Activated B cell treated with CpG ODN at 0.5 μM for 24 hours (primary cell): ENCODE data around the gene NOXO1. TPM values are rescaled to one million over a fixed set of nuclear protein-coding genes. Genes with fewer than 3 reads are reported as not detected.

Experiments used
- ATAC-seq: fragments of 200-7000 bp; cut with Tn5 transposase; one replicate; pipeline ENCODE4 v1.10.0; 2021; ENCODE audit warnings: low read depth, mild to moderate bottlenecking, moderate library complexity
- CTCF ChIA-PET: fragments of 350-600 bp; sonication (Branson Sonifier 250); formaldehyde crosslinking; loops from one replicate; lab custom pipeline; 2021; ENCODE audit warnings: antibody characterized with exemption; lab: Charles Lee
- POLR2A ChIA-PET: fragments of 350-600 bp; sonication (Branson Sonifier 250); formaldehyde crosslinking; loops from one replicate; lab custom pipeline; 2021; ENCODE audit warnings: antibody characterized with exemption; lab: Charles Lee
- DNase-seq: peaks from one replicate; pipeline ENCODE4 v3.0.0; 2022
- H3K27ac Mint-ChIP-seq: one replicate; pipeline ENCODE4 v1.8.0; 2020; ENCODE audit warnings: mixed read lengths
- H3K27me3 Mint-ChIP-seq: one replicate; pipeline ENCODE4 v1.8.0; 2021; ENCODE audit warnings: mixed read lengths
- H3K36me3 Mint-ChIP-seq: one replicate; pipeline ENCODE4 v1.8.0; 2021; ENCODE audit warnings: low read depth, mixed read lengths
- H3K4me1 Mint-ChIP-seq: one replicate; pipeline ENCODE4 v1.8.0; 2021; ENCODE audit warnings: mixed read lengths
- H3K4me3 Mint-ChIP-seq: one replicate; pipeline ENCODE4 v1.8.0; 2020; ENCODE audit warnings: mild to moderate bottlenecking, mixed read lengths
- H3K9me3 Mint-ChIP-seq: one replicate; pipeline ENCODE4 v1.8.0; 2020; ENCODE audit warnings: mixed read lengths
- intact Hi-C: fragments of 100-400 bp; cut with micrococcal nuclease; formaldehyde crosslinking; loops from one replicate; pipeline ENCODE4 v1.15.1; 2024
- total RNA-seq: library from RNA; stranded (reverse); gene quantifications from 2 replicates; pipeline ENCODE4 v1.2.3, GENCODE V29; 2022
- TF ChIP-seq, protein P1 (sequence below): fragments of 200-600 bp; IDR thresholded peaks from one replicate; pipeline ENCODE4 v1.8.0; 2022; ENCODE audit warnings: antibody characterized with exemption, mild to moderate bottlenecking

The NOXO1 gene
- total RNA-seq, 1 donor from 2014 or later, result 0.73 TPM

- peaks cover 19% of the 10 kb centered on the region for H3K36me3 Mint-ChIP-seq
- no peaks in the 10 kb centered on the region for H3K9me3 Mint-ChIP-seq
- H3K27ac Mint-ChIP-seq, result no peak overlapping the region
- TF ChIP-seq, protein P1, sequence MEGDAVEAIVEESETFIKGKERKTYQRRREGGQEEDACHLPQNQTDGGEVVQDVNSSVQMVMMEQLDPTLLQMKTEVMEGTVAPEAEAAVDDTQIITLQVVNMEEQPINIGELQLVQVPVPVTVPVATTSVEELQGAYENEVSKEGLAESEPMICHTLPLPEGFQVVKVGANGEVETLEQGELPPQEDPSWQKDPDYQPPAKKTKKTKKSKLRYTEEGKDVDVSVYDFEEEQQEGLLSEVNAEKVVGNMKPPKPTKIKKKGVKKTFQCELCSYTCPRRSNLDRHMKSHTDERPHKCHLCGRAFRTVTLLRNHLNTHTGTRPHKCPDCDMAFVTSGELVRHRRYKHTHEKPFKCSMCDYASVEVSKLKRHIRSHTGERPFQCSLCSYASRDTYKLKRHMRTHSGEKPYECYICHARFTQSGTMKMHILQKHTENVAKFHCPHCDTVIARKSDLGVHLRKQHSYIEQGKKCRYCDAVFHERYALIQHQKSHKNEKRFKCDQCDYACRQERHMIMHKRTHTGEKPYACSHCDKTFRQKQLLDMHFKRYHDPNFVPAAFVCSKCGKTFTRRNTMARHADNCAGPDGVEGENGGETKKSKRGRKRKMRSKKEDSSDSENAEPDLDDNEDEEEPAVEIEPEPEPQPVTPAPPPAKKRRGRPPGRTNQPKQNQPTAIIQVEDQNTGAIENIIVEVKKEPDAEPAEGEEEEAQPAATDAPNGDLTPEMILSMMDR, result no peak
- H3K27me3 Mint-ChIP-seq, result no peaks in the 10 kb centered on the region
- DNase-seq (no peak), ATAC-seq (no peak)
- intact Hi-C loops, result loop anchor here (10.0 kb wide), 1 partner anchor 1186 kb away; no protein-coding TSS in a partner anchor
- ChIA-PET POLR2A (interaction anchor here (0.9 to 1.6 kb wide), 3 partner anchors 8 to 23 kb away, joined by 3 to 5 read pairs (median 3); partner anchors contain the start of gene SYNGR3), CTCF (no interaction called here)
- H3K4me1 Mint-ChIP-seq, result peaks cover 37% of the 10 kb centered on the region
- H3K4me3 Mint-ChIP-seq, result no peak overlapping the region
Measured at GRCh38 chr16:1968146-1968953, 12.9 kb downstream of the NOXO1 start.

DNA sequence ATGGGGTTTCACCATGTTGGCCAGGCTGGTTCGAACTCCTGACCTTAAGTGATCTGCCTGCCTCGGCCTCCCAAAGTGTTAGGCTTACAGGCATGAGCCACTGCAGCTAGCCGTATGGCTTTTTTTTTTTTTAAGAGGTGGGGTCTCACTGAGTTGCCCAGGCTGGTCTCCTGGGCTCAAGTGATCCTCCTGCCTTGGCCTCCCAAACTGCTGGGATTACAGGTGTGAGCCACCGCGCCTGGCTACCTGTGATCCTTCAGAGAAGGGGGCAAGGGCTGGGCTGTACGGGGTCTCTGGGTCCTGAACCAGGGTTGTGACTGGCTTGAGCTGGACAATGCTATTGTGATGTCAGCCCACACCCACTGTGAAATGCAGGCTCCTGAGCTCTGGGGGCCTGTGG is 14.8 kb downstream of the NOXO1 start, which contains the start of gene RNF151:
Gene RNF151, plus strand, starts transcription at position 397 of the 400 bp plus-strand sequence. CDS start 26 bp downstream, outside the sequence.
- Mint-ChIP-seq H3K36me3 (peaks cover 33% of the 10 kb centered on the region), H3K4me1 (peaks cover 40% of the 10 kb centered on the region), H3K27me3 (no peaks in the 10 kb centered on the region), H3K4me3 (peak within 1 kb of the TSS; percentile 92), H3K9me3 (no peaks in the 10 kb centered on the region), H3K27ac (peak within 1 kb of the TSS; percentile 94)
- intact Hi-C loops, result loop anchor here (10.0 kb wide), 1 partner anchor 1188 kb away; no protein-coding TSS in a partner anchor
- CTCF ChIA-PET, result no interaction called here
- TF ChIP-seq, protein P1, result no peak
- no peak for DNase-seq
- no peak for ATAC-seq
- POLR2A ChIA-PET, result interaction anchor here (0.5 to 9.7 kb wide), 5 partner anchors 17 to 568 kb away, joined by 3 to 351 read pairs (median 9); partner anchors contain the start of genes EME2, GFER, MRPS34 and NME3

- intact Hi-C loops, result loop anchor here (2.0 to 10.0 kb wide), 2 partner anchors 43 to 1189 kb away; partner anchors contain the start of gene ZNF598
- ATAC-seq, result no peak
Measured at GRCh38 chr16:1965396-1966001, 15.8 kb downstream of the NOXO1 start.

DNA sequence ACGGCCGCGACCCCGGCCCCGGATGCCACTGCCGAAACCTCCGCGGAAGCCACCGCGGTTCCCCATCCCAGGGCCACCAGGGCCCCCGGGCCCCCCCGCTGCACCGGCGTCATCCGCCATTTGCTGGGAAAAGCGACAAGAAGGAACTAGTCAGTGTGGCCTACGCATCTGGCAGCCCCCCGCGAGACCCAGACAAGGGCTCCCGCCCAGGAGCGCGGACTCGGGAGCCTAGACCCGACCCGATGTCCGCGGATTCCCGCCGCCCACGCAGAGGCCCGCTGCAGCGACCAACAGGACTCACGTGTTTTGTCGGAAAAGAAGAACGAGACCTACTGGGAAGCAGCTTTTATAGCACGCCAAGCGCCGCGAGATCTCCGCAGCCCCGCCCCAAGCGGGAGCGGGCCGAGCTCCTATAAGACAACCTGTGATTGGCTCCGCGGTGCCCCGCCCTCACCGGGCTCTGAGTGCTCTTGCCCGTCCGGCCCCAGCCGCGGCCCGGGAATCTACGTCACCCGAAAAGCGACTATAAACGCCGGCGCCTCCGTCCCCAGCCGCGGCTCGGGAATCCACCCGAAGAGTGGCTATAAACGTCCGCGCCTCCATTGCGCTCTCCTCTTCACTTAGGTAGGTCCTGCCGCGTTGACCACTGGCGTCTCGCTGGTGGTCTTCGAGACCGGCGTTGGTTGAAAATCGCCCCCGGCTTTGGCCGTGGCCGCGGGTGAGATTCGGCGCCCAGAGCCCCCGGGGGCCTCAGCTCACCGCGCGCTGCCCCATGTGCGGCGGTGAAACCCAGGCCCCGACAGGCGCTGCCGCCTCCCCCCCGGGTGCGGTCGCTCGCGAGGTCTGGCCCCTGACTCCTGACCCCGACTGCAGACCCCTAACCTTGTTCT is 16.5 kb downstream of the NOXO1 start, which contains the start of gene RPS2:
Gene RPS2, minus strand, starts transcription at position 321 of the 890 bp plus-strand sequence. Its CDS starts 201 bp downstream, at position 120.
- H3K27me3 Mint-ChIP-seq, result no peaks in the 10 kb centered on the region
- ATAC-seq, result peak; percentile 93
- H3K4me1 Mint-ChIP-seq, result peaks cover 50% of the 10 kb centered on the region
- CTCF ChIA-PET, result interaction anchor here (0.8 to 1.5 kb wide), 3 partner anchors 28 to 176 kb away, joined by 3 read pairs; no protein-coding TSS in a partner anchor
- TF ChIP-seq, protein P1, result no peak
- H3K4me3 Mint-ChIP-seq, result peak within 1 kb of the TSS; percentile 92
- H3K27ac Mint-ChIP-seq, result peak within 1 kb of the TSS; percentile 94
- intact Hi-C loops, result loop anchor here (1.0 to 10.0 kb wide), 7 partner anchors 8 to 1190 kb away; partner anchors contain the start of genes GFER, MSRB1, RNPS1 and TBL3
- DNase-seq, result peak; percentile 95
- H3K36me3 Mint-ChIP-seq, result peaks cover 45% of the 10 kb centered on the region
- POLR2A ChIA-PET, result interaction anchor here (0.6 to 9.7 kb wide), 59 partner anchors 9 to 1927 kb away, joined by 3 to 351 read pairs (median 4); partner anchors contain the start of genes ATP6V0C, CHTF18, CRAMP1 and ECI1
- H3K9me3 Mint-ChIP-seq, result no peaks in the 10 kb centered on the region

More at GRCh38 chr16:1965396-1966001, 15.8 kb downstream of the NOXO1 start:
- TF ChIP-seq, protein P1, result no peak
- Mint-ChIP-seq H3K4me3 (peak overlapping the region; percentile 92), H3K27ac (peak overlapping the region; percentile 94), H3K4me1 (peaks cover 42% of the 10 kb centered on the region), H3K36me3 (peaks cover 40% of the 10 kb centered on the region), H3K27me3 (no peaks in the 10 kb centered on the region), H3K9me3 (no peaks in the 10 kb centered on the region)
- ChIA-PET POLR2A (interaction anchor here (0.5 to 9.7 kb wide), 37 partner anchors 8 to 1158 kb away, joined by 3 to 351 read pairs (median 5); partner anchors contain the start of genes CRAMP1, EME2, FAHD1 and FLYWCH2), CTCF (interaction anchor here (0.8 to 1.2 kb wide), 2 partner anchors 27 to 175 kb away, joined by 3 read pairs; no protein-coding TSS in a partner anchor)
- DNase-seq, result no peak
